HG03342 (cell line): Measurements from ENCODE around the gene UGT1A4.
"Not testable (repeated sequence)": the region's sequence is repeated elsewhere in the genome, so short reads cannot be mapped to it uniquely, and the experiment has no call there.

Experiments
- ATAC-seq: cut with Tn5 transposase; IDR thresholded peaks from one replicate; pipeline ENCODE4 v1.9.1; 2021; ENCODE audit warnings: mild to moderate bottlenecking, moderate library complexity; ENCODE audit not compliant: unreplicated experiment

UGT1A4 gene

DNA sequence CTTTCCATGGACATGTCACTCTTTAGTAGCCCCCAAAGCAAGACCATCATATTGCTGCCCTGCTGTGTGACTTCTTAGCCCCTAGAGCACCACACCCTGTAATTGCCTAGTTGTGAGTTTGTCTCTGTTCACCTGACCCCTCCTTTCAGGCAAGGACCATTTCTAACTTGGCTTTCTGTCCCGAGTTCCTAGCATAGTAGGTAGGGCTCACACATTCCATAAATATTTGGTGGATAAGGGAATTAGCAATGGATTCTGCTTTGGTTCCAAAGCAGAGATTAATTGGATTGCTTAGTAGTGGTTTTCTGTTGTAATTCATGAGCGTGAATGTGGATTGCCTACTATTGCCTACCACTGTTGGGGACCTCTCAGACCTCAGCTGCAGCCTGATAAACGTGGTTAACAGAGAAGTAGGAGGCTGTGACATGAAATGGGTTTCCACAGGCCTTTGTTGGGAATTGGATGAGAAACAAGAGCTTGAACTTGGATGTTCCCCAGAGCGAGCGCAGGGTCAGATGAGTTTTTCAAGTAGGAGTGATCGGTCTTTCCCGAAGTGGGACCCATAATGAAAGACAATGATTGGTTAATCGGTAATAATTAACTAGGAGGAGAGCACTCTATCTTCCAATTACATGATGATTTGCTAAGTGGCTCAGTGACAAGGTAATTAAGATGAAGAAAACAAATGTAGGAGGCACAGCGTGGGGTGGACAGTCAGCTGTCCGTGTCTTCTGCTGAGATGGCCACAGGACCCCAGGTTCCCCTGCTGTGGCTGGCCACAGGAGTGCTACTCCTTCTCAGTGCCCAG lies 28.1 kb downstream of the UGT1A4 start:
- no peak for ATAC-seq

DNA sequence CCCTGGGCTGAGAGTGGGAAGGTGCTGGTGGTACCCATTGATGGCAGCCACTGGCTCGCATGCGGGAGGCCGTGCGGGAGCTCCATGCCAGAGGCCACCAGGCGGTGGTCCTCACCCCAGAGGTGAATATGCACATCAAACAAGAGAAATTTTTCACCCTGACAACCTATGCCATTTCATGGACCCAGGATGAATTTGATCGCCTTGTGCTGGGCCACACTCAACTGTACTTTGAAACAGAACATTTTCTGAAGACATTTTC lies 28.7 kb downstream of the UGT1A4 start:
- no peak for ATAC-seq

DNA sequence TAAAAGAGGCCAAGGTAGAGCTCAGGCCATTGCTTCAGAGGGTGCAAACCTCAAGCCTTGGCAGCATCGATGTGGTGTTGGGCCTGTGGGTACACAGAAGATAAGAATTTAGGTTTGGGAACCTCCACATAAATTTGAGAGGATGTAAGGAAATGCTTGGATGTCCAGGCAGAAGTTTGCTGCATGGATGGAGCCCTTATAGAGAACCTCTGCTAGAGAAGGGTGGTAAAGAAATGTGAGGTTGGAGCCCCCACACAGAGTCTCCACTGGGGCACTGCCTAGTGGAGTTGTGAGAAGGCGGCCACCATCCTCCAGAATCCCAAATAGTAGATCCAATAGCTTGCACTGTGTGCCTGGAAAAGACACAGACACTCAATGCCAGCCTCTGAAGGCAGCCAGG lies 32.2 kb downstream of the UGT1A4 start:
- ATAC-seq: not testable (repeated sequence)

DNA sequence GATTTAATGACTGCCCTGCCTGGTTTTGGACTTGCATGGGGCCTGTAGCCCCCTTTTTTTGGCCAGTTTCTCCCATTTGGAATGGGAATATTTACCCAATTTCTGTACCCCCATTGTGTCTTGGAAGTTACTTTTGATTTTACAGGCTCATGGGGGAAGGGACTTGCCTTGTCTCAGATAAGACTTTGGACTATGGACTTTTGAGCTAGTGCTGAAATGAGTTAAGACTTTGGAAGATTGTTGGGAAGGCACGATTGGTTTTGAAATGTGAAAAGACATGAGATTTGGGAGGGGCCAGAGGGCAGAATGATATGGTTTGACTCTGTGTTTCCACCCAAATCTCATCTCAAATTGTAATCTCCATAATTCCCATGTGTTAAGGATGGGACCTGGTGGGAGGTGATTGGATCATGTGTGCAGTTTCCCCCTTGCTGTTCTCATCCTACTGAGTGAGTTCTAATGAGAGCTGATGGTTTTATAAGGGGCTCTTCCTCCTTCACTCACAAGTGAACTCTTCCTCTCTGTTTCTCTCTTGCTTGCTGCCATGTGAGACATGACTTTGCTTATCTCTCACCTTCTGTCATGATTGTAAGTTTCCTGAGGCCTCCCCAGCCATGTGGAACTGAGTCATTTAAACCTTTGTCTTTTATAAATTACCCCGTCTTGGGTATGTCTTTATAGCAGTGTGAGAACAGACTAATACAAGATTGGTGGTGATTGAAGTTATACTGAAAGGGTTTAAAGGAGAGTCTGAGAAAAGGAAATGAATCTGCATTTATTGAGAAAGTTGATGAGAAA lies 32.9 kb downstream of the UGT1A4 start:
- not testable (repeated sequence) for ATAC-seq

DNA sequence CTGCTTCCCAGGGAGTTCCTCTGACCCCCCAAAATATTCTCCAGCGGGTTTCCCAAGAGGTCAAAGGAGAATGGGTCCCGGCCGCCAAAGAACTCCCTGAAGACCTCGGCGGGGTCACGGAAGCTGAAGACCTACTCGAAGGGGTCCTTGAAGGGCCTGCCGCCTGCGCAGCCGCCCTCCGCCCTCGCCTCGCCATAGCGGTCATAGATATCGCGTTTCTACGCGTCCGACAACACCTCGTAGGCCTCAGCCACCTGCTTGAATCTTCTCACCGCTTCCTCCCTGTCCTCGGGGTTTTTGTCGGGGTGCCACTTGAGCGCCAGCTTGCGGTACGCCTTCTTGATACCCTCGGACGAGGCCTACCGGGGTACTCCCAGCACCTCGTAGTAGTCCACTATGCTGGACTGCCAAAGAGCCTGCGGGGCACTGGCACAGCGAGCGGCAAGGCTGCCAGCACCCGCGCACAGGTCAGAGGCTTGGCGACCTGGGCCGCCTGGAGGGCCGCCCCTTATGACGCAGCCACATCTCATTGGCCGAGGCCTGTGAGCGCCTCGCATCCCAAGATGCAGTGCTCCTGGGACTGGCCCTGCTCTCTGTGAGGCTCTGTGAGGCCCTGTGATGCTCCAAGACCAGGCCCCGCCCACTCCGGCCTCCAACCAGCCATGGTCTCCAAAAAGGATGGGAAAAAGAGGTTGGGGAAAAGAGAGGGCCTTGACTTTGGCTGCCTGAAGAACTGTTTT lies 36.5 kb downstream of the UGT1A4 start:
- no peak for ATAC-seq

DNA sequence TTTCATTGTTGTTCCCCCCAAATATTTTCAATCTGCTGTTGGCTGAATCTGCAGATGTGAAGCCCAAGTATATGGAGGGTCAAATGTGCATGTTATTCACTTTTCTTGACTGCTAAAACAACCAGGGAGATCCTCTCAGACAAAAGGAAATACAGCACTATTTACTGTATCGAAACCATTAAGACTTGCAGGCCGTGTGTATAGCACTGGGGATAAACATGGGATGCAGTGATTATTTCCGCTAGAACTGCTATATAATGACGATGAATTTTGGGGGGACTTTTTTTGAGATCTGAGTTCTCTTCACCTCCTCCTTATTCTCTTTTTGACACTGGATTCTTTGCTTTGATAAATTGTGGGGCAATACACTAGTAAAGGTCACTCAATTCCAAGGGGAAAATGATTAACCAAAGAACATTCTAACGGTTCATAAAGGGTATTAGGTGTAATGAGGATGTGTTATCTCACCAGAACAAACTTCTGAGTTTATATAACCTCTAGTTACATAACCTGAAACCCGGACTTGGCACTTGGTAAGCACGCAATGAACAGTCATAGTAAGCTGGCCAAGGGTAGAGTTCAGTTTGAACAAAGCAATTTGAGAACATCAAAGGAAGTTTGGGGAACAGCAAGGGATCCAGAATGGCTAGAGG lies 38.0 kb downstream of the UGT1A4 start:
- no peak for ATAC-seq

DNA sequence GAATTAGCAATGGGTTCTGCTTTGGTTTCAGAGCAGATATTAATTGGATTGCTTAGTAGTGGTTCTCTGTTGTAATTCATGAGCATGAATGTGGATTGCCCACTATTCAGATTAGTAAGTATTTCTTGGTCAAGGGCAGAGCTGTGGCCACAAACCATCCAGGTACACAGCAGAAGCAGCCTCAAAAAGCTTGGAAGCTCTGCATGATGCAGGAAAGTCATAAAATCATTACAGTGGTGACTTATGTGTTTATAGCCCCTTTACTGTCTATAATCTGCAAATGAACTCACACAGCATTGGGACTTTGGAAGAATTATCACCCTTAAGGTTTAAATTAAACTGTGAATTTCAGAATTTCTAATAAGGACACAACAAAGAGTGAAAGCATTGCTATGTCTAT lies 39.6 kb downstream of the UGT1A4 start:
- no peak for ATAC-seq

DNA sequence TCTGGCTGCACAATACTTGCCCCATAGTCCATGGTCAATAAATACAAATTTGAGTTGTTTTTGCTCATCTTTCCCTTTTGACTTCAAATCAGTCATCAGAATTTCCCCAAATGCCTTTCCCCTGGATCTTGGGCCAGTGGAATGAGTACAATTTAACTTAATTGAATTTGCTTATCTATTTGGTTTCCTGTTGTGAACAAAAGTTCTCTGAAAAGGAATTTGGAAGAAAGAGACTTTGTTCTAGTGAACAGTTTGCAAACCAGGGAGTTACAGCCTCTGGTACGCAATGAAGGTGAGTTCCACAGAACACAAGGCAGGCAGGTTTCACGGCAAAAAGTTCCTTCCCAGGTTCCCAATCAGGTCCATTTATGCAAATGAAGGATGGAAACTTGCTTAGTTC lies 40.3 kb downstream of the UGT1A4 start:
- no peak for ATAC-seq

DNA sequence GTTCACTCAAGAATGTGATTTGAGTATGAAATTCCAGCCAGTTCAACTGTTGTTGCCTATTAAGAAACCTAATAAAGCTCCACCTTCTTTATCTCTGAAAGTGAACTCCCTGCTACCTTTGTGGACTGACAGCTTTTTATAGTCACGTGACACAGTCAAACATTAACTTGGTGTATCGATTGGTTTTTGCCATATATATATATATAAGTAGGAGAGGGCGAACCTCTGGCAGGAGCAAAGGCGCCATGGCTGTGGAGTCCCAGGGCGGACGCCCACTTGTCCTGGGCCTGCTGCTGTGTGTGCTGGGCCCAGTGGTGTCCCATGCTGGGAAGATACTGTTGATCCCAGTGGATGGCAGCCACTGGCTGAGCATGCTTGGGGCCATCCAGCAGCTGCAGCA lies 41.5 kb downstream of the UGT1A4 start, which contains the start of gene UGT1A1:
Gene UGT1A1, plus strand, starts transcription at position 228 of the 400 bp plus-strand sequence. Its CDS starts 18 bp downstream, at position 246.
- no peak for ATAC-seq

DNA sequence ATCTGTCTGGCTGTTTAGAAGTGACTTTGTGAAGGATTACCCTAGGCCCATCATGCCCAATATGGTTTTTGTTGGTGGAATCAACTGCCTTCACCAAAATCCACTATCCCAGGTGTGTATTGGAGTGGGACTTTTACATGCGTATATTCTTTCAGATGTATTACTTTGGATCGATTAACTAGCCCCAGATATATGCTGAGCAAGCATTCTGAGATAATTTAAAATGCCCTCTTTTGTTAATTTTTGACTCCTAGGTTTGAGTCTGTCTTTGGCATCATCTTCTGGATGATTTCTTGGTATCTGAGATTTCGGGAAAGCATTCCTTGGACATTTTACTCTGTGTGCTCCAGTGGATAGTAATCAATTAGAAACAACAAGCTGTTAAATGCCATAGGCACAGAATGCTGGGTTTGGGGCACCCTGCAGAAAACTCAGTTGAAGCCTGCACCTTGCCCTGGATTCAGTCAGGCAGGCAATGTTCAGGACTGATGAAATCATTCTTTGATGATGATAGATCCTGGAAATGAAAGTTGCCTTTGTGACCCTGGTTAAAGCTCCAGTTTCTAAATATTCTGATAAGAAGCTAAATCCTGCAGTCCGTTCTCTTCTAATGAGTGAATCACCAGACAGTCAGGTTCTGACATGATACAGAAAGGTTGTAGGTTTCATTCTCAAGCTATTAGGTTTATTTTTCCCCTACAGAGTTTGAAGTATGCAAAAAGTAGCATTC lies 42.7 kb downstream of the UGT1A4 start:
- no peak for ATAC-seq

DNA sequence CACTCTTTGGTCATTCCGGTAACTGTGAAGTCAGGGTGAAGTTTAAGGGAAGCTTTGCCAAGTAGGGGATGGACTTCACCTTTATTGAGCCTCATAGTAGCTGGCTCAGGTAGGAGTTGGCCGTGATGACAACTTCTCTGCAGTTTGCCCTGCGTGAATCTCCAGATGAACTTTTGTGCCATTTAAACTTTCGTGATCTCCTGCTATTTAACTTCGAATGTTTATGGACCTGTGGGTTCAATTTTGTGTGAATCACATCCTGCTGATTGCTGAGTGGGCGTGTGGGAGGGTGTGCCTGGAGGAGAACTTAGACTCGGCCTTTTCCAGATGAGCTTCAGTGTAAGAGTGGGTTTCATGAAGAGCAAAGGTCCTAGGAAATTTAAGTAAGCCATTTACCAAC lies 45.7 kb downstream of the UGT1A4 start:
- ATAC-seq: no peak

DNA sequence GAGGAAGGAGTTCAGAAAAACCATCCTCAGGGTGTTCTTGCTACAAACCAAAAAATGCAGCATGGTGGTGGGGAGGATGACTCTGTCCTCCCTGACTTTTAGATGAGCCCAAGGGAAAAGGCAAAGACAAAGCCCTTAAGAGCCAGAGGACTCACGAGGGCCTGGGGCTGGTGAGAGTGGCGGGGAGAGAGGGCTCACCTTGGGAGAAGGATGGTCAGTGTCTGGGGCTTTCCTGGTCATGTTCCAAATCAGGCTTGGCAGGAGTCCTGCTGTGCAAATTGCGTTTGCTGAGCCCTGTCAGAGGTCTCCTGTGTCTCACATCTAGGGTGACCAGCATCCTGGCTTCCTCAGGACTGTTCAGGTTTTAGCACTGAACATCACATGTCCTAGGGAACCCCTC lies 46.2 kb downstream of the UGT1A4 start:
- no peak for ATAC-seq

DNA sequence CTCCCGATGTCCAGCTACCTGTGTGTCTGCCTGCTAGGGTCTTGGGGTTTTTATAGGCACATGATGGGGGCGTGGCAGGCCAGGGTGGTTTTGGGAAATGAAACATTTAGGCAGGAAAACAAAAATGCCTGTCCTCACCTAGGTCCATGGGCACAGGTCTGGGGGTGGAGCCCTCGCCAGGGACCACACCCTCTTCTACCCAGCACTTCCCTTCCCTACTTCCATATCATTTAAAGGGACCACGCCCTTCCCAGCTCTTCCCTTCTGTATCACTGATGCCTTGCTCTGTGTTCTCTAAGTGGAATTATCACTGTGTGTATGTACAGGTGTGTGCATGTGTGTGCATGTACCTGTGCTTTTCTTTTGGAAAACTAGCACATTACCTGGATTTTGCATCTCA lies 47.9 kb downstream of the UGT1A4 start:
- no peak for ATAC-seq

DNA sequence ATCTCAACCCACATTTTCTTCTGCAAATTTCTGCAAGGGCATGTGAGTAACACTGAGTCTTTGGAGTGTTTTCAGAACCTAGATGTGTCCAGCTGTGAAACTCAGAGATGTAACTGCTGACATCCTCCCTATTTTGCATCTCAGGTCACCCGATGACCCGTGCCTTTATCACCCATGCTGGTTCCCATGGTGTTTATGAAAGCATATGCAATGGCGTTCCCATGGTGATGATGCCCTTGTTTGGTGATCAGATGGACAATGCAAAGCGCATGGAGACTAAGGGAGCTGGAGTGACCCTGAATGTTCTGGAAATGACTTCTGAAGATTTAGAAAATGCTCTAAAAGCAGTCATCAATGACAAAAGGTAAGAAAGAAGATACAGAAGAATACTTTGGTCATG lies 49.5 kb downstream of the UGT1A4 start:
- no peak for ATAC-seq

DNA sequence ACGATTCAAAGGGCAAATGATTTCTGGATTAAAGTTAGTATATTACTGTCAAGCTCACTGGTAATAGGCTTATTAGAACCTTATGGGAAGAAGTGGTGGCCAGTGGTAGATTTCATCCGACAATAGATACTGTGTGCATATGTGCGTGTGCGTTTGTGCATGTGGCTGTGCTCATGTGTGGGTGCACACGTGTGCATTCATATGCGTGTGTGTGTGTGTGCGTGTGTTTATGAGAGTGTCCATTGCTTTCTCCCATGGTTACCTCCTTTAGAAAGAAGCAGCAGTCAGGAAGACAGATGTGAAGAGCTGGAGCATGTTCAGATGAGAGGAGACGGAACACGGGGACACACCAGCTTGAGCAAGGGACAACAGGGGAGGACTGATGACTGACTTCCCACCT lies 50.7 kb downstream of the UGT1A4 start:
- no peak for ATAC-seq

DNA sequence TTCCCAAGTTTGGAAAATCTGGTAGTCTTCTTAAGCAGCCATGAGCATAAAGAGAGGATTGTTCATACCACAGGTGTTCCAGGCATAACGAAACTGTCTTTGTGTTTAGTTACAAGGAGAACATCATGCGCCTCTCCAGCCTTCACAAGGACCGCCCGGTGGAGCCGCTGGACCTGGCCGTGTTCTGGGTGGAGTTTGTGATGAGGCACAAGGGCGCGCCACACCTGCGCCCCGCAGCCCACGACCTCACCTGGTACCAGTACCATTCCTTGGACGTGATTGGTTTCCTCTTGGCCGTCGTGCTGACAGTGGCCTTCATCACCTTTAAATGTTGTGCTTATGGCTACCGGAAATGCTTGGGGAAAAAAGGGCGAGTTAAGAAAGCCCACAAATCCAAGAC lies 53.6 kb downstream of the UGT1A4 start:
- no peak for ATAC-seq

DNA sequence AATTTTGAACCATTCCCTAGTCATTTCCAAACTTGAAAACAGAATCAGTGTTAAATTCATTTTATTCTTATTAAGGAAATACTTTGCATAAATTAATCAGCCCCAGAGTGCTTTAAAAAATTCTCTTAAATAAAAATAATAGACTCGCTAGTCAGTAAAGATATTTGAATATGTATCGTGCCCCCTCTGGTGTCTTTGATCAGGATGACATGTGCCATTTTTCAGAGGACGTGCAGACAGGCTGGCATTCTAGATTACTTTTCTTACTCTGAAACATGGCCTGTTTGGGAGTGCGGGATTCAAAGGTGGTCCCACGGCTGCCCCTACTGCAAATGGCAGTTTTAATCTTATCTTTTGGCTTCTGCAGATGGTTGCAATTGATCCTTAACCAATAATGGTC lies 54.0 kb downstream of the UGT1A4 start:
- ATAC-seq: no peak

DNA sequence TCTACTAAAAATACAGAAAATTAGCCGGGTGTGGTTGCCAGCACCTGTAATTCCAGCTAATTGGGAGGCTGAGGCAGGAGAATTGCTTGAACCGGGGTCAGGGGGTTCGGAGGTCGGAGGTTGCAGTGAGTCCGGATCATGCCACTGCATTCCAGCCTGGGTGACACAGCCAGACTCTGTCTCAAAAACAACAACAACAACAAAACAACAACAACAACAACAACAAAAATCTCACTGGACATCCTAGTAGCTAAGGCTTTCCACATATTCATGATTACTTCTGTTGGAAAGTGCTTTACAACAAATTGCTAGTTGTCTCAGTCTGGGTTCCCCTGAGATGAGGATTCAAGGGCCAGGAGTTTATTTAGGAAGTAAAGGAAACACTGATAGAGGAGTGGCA lies 55.3 kb downstream of the UGT1A4 start:
- no peak for ATAC-seq

DNA sequence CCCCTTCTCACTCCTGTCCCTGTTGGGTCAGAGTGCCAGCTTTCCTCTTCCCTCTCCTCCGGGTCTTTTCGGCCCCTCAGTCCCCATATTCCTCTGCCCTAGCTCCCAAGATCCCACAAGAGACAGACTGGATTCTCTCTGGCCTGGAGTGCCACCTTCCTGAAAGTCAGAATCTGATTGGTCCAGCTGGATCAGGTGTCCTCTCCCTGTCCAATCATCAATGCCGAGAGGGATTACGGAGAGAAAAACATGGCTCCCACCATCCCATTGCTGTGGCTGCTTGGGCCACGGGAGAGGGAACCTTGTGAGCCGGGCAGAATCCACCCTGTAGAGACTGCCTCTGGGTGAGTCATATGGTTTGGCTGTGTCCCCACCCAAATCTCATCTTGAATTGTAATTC lies 56.9 kb downstream of the UGT1A4 start:
- no peak for ATAC-seq

DNA sequence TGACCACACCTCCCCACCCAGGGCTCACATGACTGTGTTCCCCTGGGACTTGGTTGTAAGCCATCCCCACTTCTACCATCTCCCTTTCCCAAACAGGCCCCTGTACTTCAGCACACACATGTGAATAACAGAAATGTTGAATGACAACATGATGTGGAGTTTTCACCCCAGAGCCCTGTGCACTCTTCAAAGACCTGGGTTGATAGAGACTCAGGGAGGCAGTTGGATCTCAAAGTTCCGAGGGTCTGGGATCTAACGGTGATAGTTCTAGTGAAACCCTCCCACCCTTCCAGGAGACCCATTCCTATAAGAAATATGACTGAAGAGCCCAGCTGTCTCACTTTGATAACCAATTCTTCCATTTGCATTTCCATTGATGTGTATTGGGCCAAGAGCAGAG lies 59.5 kb downstream of the UGT1A4 start, which contains the start of gene MROH2A:
Gene MROH2A, plus strand, starts transcription at position 301 of the 400 bp plus-strand sequence. CDS start 1,029 bp downstream, outside the sequence.
- no peak for ATAC-seq
